Measurements from ENCODE around the gene OR5H14. TPM values are rescaled to one million over a fixed set of nuclear protein-coding genes. Genes with fewer than 3 reads are reported as not detected.

Gene OR5H14
- total and polyA plus RNA-seq, 2 of the 13 experiments (the other 11 are each of a cell fraction or from before 2014, with no cell fraction given), result not detected

Other genes starting within 250 kb of the OR5H14 start
- gene RIOX2, start 175.0 kb upstream of the OR5H14 start, total RNA-seq (2016; rRNA removed; fragmentation: Illumina TruSeq; extraction: Trizol), result 43.3 and 52.5 TPM in 2 replicates
- gene RIOX2, start 175.0 kb upstream of the OR5H14 start, polyA plus RNA-seq (2011; rRNA removed), result 19.9 and 20.6 TPM in 2 replicates
- gene GABRR3, start 112.2 kb upstream of the OR5H14 start, total RNA-seq (2016; rRNA removed; fragmentation: Illumina TruSeq; extraction: Trizol), result 0.31 and 0.42 TPM in 2 replicates
- gene GABRR3, start 112.2 kb upstream of the OR5H14 start, polyA plus RNA-seq (2011; rRNA removed), result 0.60 and 0.83 TPM in 2 replicates
- not detected in 2 replicates for gene OR5AC2, start 60.3 kb upstream of the OR5H14 start, total RNA-seq (2016; rRNA removed; fragmentation: Illumina TruSeq; extraction: Trizol)
- gene OR5AC2, start 60.3 kb upstream of the OR5H14 start, polyA plus RNA-seq (2011; rRNA removed), result not detected in 2 replicates
- not detected in 2 replicates for gene OR5H1, start 16.8 kb upstream of the OR5H14 start, total RNA-seq (2016; rRNA removed; fragmentation: Illumina TruSeq; extraction: Trizol)
- gene OR5H1, start 16.8 kb upstream of the OR5H14 start, polyA plus RNA-seq (2011; rRNA removed), result not detected in 2 replicates
- not detected in 2 replicates for gene OR5H15, start 19.2 kb downstream of the OR5H14 start, total RNA-seq (2016; rRNA removed; fragmentation: Illumina TruSeq; extraction: Trizol)
- gene OR5H15, start 19.2 kb downstream of the OR5H14 start, polyA plus RNA-seq (2011; rRNA removed), result not detected in 2 replicates
- gene OR5H6, start 116.8 kb downstream of the OR5H14 start, total RNA-seq (2016; rRNA removed; fragmentation: Illumina TruSeq; extraction: Trizol), result not detected in 2 replicates
- gene OR5H6, start 116.8 kb downstream of the OR5H14 start, polyA plus RNA-seq (2011; rRNA removed), result 0.09 TPM in 1 of 2 replicates, not detected in the other
- gene OR5H2, start 135.0 kb downstream of the OR5H14 start, total RNA-seq (2016; rRNA removed; fragmentation: Illumina TruSeq; extraction: Trizol), result not detected in 2 replicates
- not detected in 2 replicates for gene OR5H2, start 135.0 kb downstream of the OR5H14 start, polyA plus RNA-seq (2011; rRNA removed)
- not detected in 2 replicates for gene OR5K4, start 206.4 kb downstream of the OR5H14 start, total RNA-seq (2016; rRNA removed; fragmentation: Illumina TruSeq; extraction: Trizol)
- not detected in 2 replicates for gene OR5K4, start 206.4 kb downstream of the OR5H14 start, polyA plus RNA-seq (2011; rRNA removed)
- not detected in 2 replicates for gene OR5K3, start 243.2 kb downstream of the OR5H14 start, total RNA-seq (2016; rRNA removed; fragmentation: Illumina TruSeq; extraction: Trizol)
- not detected in 2 replicates for gene OR5K3, start 243.2 kb downstream of the OR5H14 start, polyA plus RNA-seq (2011; rRNA removed)